Measurements from ENCODE around the gene PDE5A.
"Not testable (repeated sequence)": the region's sequence is repeated elsewhere in the genome, so short reads cannot be mapped to it uniquely, and the experiment has no call there.

The PDE5A gene

GRCh38 chr4:119517361-119518229 is 111.0 kb downstream of the PDE5A start:
- DNase-seq: no peak

DNA sequence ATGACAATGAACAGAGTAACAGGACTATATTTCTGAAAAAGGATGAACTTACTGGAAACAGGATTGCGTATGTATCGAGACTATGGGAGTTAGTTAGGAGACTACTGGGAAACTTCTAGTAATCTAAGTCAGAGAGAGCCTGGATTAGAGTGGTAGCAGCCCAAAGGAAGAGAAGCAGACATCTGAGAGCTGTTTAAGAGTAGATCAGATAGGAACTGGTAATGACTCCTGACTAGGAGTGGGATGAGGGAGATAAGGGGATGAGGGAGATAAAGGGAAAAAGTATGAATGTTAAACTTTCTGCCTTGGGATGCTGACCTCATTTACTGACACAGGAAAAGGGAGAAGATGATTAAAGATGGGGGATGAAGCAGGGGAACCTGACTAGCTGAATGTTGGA is 116.2 kb downstream of the PDE5A start:
- DNase-seq: no peak

GRCh38 chr4:119510395-119511149 is 118.0 kb downstream of the PDE5A start:
- DNase-seq: no peak

- DNase-seq: no peak
These were observed 120.3 kb downstream of the PDE5A start for GRCh38 chr4:119508281-119508680.

DNA sequence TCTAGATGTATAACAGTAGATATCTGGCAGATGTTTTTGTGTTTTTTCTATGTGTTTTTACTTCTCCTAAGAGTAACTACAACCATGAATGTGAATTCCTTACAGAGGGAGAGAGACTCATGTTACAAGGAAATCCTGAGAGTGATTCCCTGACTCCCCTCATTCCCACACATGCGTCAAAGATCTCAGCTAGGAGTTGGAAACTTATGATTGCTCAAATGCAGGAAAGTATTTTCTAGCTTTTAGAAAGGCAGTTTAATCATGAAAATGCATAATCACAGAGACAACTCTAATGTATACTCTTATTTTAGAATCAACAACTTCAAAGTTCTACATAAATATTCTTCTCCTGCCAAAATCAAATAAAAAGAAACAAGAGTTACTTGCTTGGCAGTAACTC is 121.8 kb downstream of the PDE5A start:
- DNase-seq: no peak

- no peak for DNase-seq
These were observed 124.0 kb downstream of the PDE5A start for GRCh38 chr4:119504616-119505015.

DNA sequence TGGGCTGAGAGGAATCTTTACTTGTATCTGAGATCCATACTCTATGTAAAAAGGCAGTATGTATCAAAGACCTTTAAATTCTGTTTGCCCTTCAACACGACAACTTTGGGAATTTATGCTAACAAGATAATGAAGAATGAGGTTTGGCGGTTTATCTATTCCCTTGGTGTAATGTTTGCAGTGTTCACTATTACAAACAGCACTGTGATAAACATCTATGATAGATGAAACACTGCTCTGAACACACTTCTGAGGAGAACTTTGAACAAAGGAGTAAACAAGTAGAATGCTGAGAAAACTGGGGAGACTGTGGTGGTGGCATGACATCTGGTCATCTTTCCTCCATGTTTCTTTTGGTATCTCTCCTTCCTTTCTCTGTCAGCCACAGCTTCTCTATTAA is 126.9 kb downstream of the PDE5A start:
- DNase-seq: no peak

- no peak for DNase-seq
These were observed 130.1 kb downstream of the PDE5A start for GRCh38 chr4:119498527-119498926.

DNA sequence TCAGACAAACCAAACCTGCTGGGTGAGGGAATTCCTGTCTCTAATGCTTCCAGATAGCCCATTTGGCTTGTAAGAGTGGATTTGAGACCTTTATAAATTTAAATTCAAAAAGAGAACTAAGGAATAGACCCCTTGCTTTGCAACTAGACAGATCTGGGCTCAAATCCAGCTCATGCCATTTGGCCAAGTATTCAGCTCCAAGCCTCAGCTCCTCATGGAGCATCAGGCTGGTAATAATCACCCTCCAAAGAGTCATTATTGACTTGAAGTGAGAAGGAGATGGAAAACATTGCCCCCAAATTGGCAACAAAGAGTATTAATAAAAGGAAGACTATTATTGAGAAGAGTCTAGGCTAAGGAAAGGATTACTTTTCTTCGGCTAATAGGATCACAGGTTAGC is 134.7 kb downstream of the PDE5A start:
- DNase-seq: no peak

GRCh38 chr4:119493419-119493818 is 135.2 kb downstream of the PDE5A start:
- no peak for DNase-seq

GRCh38 chr4:119490335-119490734 is 138.3 kb downstream of the PDE5A start:
- DNase-seq: no peak

DNA sequence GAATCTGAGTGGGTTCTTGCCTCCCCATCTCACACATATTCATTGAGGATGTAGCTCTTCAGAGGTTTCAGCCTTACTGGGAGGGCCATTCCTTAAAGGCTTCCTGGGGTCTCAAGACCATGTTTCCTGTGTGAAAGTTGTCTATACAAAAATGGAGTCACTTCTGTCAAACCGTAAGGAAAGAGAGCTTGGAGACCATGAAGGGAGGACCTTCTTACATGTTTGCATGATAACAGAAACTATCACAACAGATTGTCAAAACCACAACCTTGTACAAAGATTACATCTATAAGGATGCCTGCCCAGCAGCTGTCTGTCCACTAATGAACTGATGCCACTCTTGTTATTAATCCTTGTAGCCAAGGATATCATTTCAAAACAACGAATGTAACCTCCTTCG is 139.3 kb downstream of the PDE5A start:
- no peak for DNase-seq

DNA sequence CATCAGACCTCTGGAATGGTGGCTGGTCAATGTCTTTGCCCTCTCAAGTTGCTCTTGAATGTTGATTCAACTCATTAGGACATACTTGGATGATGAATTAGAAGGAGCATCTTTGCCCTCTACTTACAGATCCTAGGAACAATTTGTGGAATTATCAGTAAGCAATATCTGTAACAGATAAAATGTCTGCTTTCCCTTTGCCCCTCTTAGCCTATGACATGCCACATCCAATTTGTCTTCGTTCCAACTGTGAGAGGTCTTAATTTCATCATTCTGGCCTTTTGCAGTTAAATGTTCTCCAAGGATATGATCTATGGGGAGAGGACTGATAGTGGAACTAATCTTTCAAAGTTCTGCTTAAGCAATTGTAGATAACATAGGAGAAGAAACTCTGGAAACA is 148.3 kb downstream of the PDE5A start:
- no peak for DNase-seq

- no peak for DNase-seq
These were observed 148.8 kb downstream of the PDE5A start for GRCh38 chr4:119479835-119480234.

GRCh38 chr4:119479180-119479808 is 149.3 kb downstream of the PDE5A start:
- DNase-seq: no peak

DNA sequence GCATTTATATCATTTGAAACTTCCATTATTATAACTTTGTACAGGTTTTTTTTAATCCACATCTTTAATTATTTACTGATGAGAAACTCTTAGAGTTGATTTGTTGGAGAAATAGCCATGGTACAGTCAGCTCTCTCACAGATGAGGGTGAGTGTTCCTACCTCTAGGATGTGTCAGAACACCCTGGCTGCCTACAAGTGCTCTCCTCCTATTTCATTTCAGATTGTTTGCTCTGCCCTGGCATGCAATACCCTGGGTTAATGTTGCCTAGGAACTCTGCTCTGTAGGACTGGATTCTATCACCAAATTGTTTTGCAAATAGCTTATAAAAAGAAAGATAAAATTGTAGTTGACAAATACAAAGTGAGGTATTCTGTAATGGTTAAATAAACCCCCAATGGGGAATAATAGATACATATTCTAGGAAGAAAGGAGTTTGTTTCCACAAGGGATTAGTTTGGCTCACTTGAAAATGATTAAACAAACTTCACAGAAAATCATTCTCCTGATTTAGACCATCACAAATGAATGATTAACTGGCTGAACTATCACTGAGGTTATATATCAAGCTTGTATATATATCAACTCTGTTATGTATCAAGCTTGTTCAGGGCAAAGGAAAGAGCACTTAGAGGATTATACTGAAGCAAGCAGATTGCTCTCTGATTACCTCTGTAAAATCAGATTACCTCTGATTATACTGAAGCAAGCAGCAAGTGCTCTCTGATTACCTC is 150.0 kb downstream of the PDE5A start:
- DNase-seq: no peak

- DNase-seq: no peak
These were observed 151.1 kb downstream of the PDE5A start for GRCh38 chr4:119477412-119478053.

DNA sequence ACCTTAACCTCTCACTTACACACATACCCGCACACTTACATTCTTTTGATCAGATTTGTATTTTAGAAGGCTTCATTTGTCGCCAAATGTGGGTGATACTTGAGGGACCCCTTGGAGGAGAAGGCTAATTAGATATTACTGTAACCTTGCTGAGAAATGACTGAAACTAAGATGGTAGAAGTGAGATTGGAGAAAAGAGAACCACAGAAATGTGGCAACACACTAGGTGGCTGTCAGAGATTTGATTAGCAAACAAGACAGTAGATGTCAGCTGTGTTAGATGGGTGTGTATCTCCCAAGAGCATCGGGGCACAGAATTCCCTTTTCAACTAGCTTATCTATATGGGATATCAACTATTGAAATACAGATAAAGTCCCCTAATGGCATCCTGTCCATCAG is 157.3 kb downstream of the PDE5A start:
- no peak for DNase-seq

DNA sequence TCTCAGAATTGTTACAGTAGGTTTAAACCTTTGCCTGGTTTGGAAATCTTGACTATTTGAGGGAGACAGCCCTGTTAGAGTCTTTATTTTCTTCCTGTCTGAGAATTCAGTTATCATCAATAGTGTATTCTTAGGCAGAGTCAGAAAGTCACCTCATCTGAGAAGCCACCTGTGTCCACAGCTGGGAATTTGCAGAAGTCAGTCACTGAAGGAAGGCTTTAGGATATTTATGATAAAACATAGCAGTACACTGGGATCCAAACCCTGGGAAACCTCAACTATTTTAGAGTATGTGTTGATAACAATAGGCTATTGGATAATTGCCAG is 157.9 kb downstream of the PDE5A start:
- DNase-seq: not testable (repeated sequence)

GRCh38 chr4:119470021-119470736 is 158.4 kb downstream of the PDE5A start:
- not testable (repeated sequence) for DNase-seq

DNA sequence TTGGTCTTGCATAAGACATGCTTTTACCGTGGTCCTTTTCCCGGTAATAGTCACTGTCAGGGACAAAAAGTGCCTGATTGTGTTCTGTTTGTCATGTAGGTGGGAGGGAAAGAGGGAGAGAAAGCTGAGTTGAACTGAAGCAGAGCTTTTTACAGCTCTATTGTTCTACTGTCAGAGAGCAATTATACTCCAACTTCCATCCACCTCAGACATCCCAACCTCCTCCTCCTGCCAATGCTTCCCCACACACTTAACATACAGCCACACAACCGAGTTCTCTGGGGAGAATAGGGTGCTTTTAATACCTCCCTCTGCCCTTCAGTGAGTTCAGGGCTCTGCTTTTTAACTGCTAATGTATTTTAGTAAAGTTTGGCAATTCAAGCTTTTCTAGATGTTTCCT is 159.6 kb downstream of the PDE5A start:
- DNase-seq: not testable (repeated sequence)

DNA sequence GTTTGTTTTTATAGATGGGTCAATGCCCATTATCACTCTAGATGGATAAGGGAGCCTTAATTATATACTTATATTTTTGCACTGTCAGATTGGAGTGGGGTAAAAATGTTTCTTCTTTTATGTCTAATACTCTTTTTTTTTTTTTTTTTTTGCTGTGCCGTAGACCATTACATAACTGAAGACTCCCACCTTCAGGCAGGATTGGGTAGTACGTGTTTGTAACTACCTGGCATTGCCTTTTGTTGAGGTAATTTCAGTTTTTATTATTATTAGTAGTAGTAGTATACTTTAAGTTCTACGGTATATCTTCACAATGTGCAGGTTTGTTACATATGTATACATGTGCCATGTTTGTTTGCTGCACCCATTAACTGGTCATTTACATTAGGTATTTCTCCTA is 165.9 kb downstream of the PDE5A start:
- DNase-seq: peak; percentile 12

Measured in stimulated activated CD4-positive, alpha-beta T cell treated with anti-CD3 and anti-CD28 coated beads, Interleukin-12 subunit alpha, Interleukin-12 subunit beta, amount 100 ng/mL, for 4 hours (primary cell).